ENCODE data around the gene BMPR1B.
"Not testable (repeated sequence)": the region's sequence is repeated elsewhere in the genome, so short reads cannot be mapped to it uniquely, and the experiment has no call there.

BMPR1B gene

GRCh38 chr4:95049551-95050233 lies 291.9 kb downstream of the BMPR1B start:
- no peak for DNase-seq

- DNase-seq, result no peak
These were observed 293.4 kb downstream of the BMPR1B start for GRCh38 chr4:95050980-95051701.

- no peak for DNase-seq
These were observed 293.9 kb downstream of the BMPR1B start for GRCh38 chr4:95051702-95052020.

DNA sequence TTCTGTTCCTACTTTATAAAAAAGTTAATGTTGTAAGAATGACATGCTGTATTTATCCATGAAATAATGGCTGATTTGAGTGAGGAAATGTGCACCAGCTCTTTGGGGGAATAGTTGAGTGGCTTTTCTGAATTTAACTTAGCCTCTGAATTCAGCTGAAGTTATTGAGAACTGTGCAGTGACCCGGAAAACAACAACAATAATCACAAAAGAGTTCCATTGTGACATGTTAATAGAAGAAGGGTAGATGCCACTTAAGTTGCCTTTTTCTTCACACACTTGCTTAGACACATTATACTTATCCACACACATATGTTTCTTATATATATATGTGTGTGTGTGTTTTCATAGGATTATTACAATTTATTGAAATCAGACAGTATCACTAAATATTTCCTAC lies 301.2 kb downstream of the BMPR1B start:
- no peak for DNase-seq

GRCh38 chr4:95059663-95060062 lies 301.9 kb downstream of the BMPR1B start:
- no peak for DNase-seq

DNA sequence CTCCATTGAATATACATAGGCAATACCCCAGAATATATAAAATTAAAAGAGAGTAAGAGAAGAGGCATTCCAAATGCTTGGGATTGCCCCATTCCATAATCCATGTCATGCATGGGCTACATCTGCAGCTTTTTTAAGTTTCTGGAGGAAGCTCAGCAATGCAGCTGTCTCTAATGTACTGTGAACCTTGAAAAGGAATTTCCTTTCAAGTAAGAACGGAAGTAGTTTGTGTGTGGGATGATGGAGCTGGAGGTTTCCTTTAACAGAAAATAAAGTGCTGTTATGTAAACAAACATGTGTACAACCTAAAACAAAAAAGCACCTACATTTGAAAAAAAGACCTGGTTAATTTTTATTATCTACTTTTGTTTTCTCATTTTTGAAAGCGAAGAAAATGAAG lies 303.5 kb downstream of the BMPR1B start:
- DNase-seq, result no peak

DNA sequence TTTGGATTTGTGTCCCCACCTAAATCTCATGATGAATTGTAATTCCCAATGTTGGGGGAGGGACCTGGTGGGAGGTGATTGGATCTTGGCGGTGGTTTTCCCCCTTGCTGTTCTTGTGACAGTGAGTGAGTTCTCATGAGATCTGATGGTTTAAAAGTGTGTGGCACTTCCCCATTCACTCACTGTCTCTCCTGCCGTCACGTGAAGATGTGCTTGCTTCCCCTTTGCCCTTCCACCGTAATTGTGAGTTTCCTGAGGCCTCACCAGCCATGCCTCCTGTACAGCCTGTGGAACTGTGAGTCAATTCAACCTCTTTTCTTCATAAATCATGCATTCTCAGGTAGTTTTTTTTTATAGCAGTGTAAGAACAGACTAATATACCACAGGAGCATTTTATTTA lies 304.0 kb downstream of the BMPR1B start:
- not testable (repeated sequence) for DNase-seq

DNA sequence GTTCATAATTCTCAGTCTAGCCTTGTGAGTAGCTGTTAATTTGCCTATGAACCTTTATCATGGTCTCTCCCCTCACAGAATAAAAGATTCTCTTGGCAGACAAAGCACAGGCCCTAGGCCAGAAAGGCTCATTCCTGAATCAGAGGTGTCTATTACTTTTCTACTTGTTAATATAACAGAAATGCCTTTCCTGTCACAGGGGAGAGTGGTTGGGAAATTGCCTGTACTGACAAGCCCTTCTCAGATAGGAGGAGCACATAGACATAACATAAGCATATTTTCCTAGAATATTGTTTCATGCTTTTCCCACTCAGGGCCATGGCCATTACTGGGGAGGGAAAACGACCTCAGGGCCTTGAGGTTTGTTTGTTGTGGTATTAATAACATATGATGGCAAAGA lies 308.3 kb downstream of the BMPR1B start:
- no peak for DNase-seq

DNA sequence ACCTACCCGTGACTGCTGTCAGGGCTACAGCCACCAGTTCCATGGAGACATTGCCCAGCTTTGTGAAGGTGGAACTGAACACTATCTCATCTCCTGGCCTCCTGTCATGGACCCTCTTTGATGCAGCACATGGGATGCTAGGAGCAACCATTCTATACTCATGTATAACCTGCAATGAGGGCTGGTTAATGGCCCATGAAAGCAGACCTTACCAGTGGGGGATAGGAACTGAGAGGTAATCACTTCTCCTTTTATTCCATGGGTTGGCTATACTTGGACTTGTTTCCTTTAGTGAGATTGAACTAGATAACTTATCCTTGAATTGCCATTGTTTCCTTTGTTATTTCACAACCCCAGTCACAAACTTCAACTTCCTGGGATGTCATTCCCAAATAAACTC lies 310.6 kb downstream of the BMPR1B start:
- no peak for DNase-seq

- DNase-seq, result no peak
These were observed 311.2 kb downstream of the BMPR1B start for GRCh38 chr4:95068818-95069478.

DNA sequence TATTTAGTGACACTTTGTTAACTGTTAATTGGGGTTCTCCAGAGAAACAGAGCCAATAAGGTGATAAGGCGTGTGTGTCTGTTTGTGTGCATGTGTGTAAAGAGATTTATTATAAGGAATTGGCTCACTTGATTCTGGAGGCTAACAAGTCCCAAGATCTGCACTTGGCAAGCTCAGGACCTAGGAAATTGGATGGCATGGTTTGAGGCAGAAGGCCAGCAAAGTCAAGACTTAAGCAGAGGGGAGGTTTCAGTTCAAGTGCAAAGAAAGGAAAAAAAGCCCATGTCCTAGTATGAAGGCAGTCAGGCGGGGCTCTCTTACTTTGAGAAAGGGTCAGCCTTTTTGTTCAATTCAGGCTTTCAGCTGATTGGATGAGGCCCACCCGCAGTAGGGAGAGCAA lies 314.1 kb downstream of the BMPR1B start:
- no peak for DNase-seq

DNA sequence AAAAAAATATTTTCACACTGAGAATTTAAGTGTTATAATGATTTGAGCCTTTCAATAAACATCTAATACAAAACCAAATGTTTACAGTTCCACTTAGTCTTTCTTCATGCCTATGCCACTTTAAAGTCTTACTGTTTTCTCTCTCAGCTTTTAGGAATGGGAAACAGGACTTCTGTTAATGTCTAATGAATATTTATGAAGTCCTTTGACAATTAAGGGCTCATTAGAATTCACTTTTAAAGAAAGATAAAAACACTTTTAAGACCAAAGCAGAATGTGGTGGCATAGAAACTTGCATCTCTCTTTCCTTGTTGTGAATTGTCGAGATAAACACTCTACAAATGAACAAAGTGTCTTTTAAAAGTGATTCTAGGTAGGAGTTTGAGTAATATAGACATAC lies 315.9 kb downstream of the BMPR1B start:
- no peak for DNase-seq

GRCh38 chr4:95077864-95078263 lies 320.1 kb downstream of the BMPR1B start:
- no peak for DNase-seq

DNA sequence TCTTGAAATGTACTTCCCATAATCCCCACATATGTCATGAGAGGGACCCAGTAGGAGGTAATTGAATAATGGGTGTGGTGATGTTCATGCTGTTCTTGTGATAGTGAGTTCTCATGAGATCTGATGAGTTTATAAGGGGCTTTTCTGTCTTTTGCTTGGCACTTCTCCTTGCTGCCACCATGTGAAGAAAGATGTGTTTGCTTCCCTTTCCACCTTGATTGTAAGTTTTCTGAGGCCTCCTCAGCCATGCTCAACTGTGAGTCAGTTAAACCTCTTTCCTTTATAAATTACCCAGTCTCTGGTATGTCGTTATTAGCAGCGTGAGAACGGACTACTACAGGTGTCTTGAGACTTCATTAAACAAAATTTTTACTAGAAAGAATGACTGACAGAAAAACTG lies 323.2 kb downstream of the BMPR1B start:
- no peak for DNase-seq

GRCh38 chr4:95084584-95084983 lies 326.8 kb downstream of the BMPR1B start:
- no peak for DNase-seq

DNA sequence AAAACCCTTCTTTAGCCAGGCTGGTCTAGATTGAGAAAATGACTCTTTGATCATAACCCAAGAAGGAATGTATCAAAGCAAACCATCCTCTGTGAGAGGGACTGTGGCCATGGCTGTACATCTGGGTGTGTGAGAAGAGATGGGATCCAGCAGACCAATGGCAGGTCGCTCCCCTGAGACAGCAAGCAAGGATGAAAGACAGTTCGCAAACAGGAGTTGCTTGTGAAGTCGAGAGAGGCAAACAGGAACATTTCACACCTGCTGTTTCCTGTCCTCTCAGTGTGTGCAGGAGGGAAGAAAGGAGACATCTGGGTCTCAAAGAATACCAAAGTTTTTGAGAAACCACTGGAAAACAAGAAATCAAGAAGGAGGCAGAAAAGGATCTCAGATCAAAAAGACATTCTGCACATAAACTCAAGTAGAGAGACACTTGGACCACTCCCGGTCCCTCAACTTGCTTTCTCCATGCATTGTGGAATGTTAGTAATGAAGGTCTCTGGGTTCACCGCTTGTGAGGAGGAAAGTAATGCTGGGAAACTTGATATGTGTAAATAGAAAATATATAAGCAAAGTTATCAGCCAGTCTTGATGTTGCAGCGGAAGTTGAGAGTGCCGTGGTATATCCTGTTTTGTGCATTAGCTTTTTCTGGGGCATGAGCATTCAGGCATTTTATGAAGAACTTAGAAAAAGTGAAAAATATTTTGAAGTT lies 327.5 kb downstream of the BMPR1B start:
- DNase-seq, result no peak

GRCh38 chr4:95086551-95086950 lies 328.8 kb downstream of the BMPR1B start:
- DNase-seq, result no peak

GRCh38 chr4:95087657-95088455 lies 330.1 kb downstream of the BMPR1B start:
- no peak for DNase-seq

DNA sequence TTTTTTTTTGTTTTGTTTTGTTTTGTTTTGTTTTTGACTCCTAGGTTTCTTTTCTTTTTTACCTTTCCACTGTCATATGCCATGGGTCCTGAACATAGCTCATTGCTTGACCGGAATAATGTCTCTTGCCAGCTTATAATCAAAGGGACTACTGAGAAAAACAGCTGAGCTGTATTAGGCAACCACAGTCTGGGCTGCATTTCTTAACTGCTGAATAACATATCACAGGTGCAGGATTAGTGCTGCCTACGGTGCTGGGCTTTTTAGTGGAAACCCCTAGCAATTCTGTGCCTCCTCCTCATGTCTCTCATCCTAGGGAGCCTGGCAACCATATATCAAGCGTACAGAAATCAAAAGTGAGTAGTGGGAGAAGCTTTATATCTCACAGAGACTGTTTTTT lies 333.5 kb downstream of the BMPR1B start:
- no peak for DNase-seq

- DNase-seq, result no peak
These were observed 335.0 kb downstream of the BMPR1B start for GRCh38 chr4:95092766-95093165.

GRCh38 chr4:95093460-95093859 lies 335.7 kb downstream of the BMPR1B start:
- no peak for DNase-seq

Data from activated CD4-positive, alpha-beta T cell treated with anti-CD3 and anti-CD28 coated beads for 4 hours (primary cell).